ENCODE data around the gene UBALD1. TPM values are rescaled to one million over a fixed set of nuclear protein-coding genes. Genes with fewer than 3 reads are reported as not detected.

UBALD1 gene
- total RNA-seq, 1 experiment from 2014 or later, result 29.9 TPM

DNA sequence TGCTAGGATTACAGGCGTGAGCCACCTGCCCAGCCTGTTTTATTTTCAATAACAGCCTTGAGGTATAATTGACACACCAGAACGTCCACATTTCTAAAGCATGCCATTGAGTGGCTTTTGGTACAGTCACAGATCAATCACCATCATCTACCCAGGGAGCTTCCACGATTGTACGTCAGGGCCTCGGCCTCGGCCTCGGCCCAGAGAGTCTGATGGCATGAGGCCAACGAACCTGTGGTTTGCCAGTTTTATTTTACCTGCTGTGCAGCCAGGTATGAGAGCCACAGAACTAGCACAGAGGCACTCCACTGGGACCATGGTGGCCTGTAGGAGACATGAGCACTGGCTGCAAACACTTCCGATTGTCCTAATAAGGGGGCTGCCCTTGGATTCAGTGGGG, 8.3 kb downstream of the UBALD1 start:
- ChIA-PET CTCF (no interaction called here), POLR2A (interaction anchor here (0.5 kb wide), 1 partner anchor 38 kb away, joined by 10 read pairs; no protein-coding TSS in a partner anchor)
- TF ChIP-seq SIN3A (IDR thresholded peaks at IDR 0.05; ENCODE audit: borderline replicate concordance, insufficient read depth, low read depth, low read length) (no peak), TCF7L2 (IDR thresholded peaks at IDR 0.05; ENCODE audit: low read depth, low read length) (no peak), POLR2AphosphoS5 (IDR thresholded peaks at IDR 0.05; ENCODE audit: low read depth, low read length) (no peak), CTCF (IDR thresholded peaks at IDR 0.05) (no peak)
- TF ChIP-seq, protein P1, sequence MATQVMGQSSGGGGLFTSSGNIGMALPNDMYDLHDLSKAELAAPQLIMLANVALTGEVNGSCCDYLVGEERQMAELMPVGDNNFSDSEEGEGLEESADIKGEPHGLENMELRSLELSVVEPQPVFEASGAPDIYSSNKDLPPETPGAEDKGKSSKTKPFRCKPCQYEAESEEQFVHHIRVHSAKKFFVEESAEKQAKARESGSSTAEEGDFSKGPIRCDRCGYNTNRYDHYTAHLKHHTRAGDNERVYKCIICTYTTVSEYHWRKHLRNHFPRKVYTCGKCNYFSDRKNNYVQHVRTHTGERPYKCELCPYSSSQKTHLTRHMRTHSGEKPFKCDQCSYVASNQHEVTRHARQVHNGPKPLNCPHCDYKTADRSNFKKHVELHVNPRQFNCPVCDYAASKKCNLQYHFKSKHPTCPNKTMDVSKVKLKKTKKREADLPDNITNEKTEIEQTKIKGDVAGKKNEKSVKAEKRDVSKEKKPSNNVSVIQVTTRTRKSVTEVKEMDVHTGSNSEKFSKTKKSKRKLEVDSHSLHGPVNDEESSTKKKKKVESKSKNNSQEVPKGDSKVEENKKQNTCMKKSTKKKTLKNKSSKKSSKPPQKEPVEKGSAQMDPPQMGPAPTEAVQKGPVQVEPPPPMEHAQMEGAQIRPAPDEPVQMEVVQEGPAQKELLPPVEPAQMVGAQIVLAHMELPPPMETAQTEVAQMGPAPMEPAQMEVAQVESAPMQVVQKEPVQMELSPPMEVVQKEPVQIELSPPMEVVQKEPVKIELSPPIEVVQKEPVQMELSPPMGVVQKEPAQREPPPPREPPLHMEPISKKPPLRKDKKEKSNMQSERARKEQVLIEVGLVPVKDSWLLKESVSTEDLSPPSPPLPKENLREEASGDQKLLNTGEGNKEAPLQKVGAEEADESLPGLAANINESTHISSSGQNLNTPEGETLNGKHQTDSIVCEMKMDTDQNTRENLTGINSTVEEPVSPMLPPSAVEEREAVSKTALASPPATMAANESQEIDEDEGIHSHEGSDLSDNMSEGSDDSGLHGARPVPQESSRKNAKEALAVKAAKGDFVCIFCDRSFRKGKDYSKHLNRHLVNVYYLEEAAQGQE (IDR thresholded peaks at IDR 0.05; ENCODE audit: insufficient read depth in 1 of 2, low read depth in 2 of 2, low read length in 1 of 2), result no peak
- no peak overlapping the region for H3K27ac ChIP-seq (ENCODE audit: low read length)
- ATAC-seq, result no peak
- no peak overlapping the region for H3K4me3 ChIP-seq (ENCODE audit: low read depth in 2 of 2, low read length in 2 of 2)
- H3K4me1 ChIP-seq (ENCODE audit: control insufficient read depth, insufficient read depth, low read length), result peaks cover 2% of the 10 kb centered on the region
- BruUV-seq (replicated peaks), result no TSS peak
- H3K27me3 ChIP-seq (ENCODE audit: control insufficient read depth, insufficient read depth, low read length), result no peaks in the 10 kb centered on the region
- DNase-seq (ENCODE audit: low read depth, low spot score), result no peak
- in situ Hi-C loops (cut with HindIII; ENCODE audit: low pct_unique_long_range_greater_than_20kb, low sequenced_read_pairs) (no loop called here), intact Hi-C loops (cut with micrococcal nuclease; ENCODE audit: unreplicated experiment) (no loop called here)
- no peaks in the 10 kb centered on the region for H3K9me3 ChIP-seq (ENCODE audit: control insufficient read depth, insufficient read depth, low read depth, low read length)
- no peaks in the 10 kb centered on the region for H3K36me3 ChIP-seq (ENCODE audit: control insufficient read depth, insufficient read depth, low read length)

- Histone ChIP-seq H3K4me3 (ENCODE audit: low read depth in 2 of 2, low read length in 2 of 2) (no peak overlapping the region), H3K27me3 (ENCODE audit: control insufficient read depth, insufficient read depth, low read length) (no peaks in the 10 kb centered on the region), H3K36me3 (ENCODE audit: control insufficient read depth, insufficient read depth, low read length) (no peaks in the 10 kb centered on the region), H3K9me3 (ENCODE audit: control insufficient read depth, insufficient read depth, low read depth, low read length) (no peaks in the 10 kb centered on the region), H3K27ac (ENCODE audit: low read length) (no peak overlapping the region), H3K4me1 (ENCODE audit: control insufficient read depth, insufficient read depth, low read length) (no peaks in the 10 kb centered on the region; the same call in 1 of the 2 replicates)
- ChIA-PET CTCF (no interaction called here), POLR2A (no interaction called here)
- no peak for TF ChIP-seq CTCF (IDR thresholded peaks at IDR 0.05)
- intact Hi-C loops (cut with micrococcal nuclease; ENCODE audit: unreplicated experiment) (no loop called here), in situ Hi-C loops (cut with HindIII; ENCODE audit: low pct_unique_long_range_greater_than_20kb, low sequenced_read_pairs) (no loop called here)
- BruUV-seq (replicated peaks), result no TSS peak
- DNase-seq (ENCODE audit: low read depth, low spot score), result no peak
- ATAC-seq, result no peak
Observed at GRCh38 chr16:4604401-4604800, 10.3 kb downstream of the UBALD1 start.

All from Panc1 (cell line).